GM19455 (cell line): ENCODE results near the gene SLC2A14.

Source experiments
- ATAC-seq: cut with Tn5 transposase; IDR thresholded peaks from one replicate; pipeline ENCODE4 v1.9.1; 2021; ENCODE audit not compliant: unreplicated experiment

Gene SLC2A14

GRCh38 chr12:7769999-7770398 lies 102.7 kb downstream of the SLC2A14 start:
- ATAC-seq = no peak
